HEK293 (cell line): ENCODE measurements around the gene GRAPL.
"Not testable (repeated sequence)": the region's sequence is repeated elsewhere in the genome, so short reads cannot be mapped to it uniquely, and the experiment has no call there.

ENCODE experiments used
- CTCF ChIA-PET: fragments of 350-600 bp; formaldehyde crosslinking; extraction: SDS; loops from one replicate; lab custom pipeline; 2021; ENCODE audit warnings: antibody characterized with exemption; lab: Yijun Ruan, JAX
- POLR2A ChIA-PET: fragments of 300-600 bp; formaldehyde crosslinking; extraction: SDS; loops from one replicate; lab custom pipeline; 2020; ENCODE audit warnings: antibody characterized with exemption, inconsistent platforms; lab: Yijun Ruan, JAX
- H3K27ac ChIP-seq: fragments of 200-500 bp; sonication (Bioruptor generic); 2 replicates; pipeline ENCODE4 v1.5.1; 2014; ENCODE audit warnings: low read depth, low read length, control low read depth, inconsistent platforms; ENCODE audit errors: extremely low read depth
- H3K36me3 ChIP-seq, 2 experiments: fragments of 200-500 bp in 1 of 2; sonication (Bioruptor generic) in 1 of 2; 1 replicate in 1 of 2; 2 replicates in 1 of 2; pipeline ENCODE4 v1.5.1; 2014 to 2017; ENCODE audit warnings: inconsistent platforms in 2 of 2, low read length in 2 of 2; ENCODE audit not compliant: control insufficient read depth in 2 of 2, insufficient read depth in 1 of 2
- H3K4me1 ChIP-seq: fragments of 200-500 bp; sonication (Bioruptor generic); 2 replicates; pipeline ENCODE4 v1.5.1; 2014; ENCODE audit warnings: mild to moderate bottlenecking, low read length, inconsistent platforms; ENCODE audit not compliant: control insufficient read depth, insufficient read depth
- H3K4me3 ChIP-seq: 2 replicates; pipeline ENCODE4 v1.5.1; 2011; ENCODE audit warnings: low read depth, mild to moderate bottlenecking, control low read depth, low read length, moderate library complexity
- H3K9me3 ChIP-seq: fragments of 200-500 bp; sonication (Bioruptor generic); 2 replicates; pipeline ENCODE4 v1.5.1; 2014; ENCODE audit warnings: low read depth, low read length, inconsistent platforms; ENCODE audit not compliant: control insufficient read depth, insufficient read depth

The GRAPL gene

DNA sequence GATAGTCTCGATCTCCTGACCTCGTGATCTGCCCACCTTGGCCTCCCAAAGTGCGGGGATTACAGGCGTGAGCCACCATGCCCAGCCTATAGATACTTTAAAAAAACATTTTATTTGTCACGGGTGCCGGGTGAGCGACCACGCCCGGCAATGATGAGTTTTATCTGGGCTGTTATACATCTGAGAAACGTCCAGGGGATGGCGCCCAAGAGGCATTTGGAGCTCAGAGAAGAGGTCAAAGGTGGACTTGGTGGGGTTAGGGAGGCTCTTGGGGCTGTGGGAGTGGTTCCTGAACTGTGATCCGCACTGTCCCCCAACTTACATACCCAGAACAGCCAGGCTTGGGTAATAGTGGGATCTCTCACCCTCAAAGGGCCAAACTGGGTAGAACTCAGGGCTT, 8.7 kb upstream of the GRAPL start:
- H3K36me3 ChIP-seq, CTCF ChIA-PET, H3K4me3 ChIP-seq, H3K9me3 ChIP-seq, H3K4me1 ChIP-seq, POLR2A ChIA-PET, H3K27ac ChIP-seq: not testable (repeated sequence)

DNA sequence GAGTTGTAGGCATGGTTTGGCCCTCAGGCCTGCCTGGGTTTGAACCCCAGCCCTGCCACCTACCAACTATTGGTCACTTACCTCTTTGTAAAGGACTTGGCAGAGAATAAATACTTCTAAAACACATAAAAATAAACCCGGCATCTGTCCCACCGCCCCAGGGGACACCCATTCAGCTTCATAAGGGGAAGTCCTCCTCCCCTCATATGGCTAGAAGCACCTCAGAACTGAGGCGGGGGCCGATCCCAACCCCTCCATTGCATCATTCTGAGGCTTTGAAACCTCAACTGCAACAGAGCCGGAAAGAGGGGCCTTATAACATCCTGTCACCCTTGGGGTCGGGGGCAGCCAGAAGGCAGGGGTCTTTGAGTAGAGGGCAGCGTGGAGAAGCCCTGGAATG, 2.1 kb upstream of the GRAPL start:
- H3K27ac ChIP-seq, H3K9me3 ChIP-seq, POLR2A ChIA-PET, H3K4me3 ChIP-seq, CTCF ChIA-PET, H3K4me1 ChIP-seq, H3K36me3 ChIP-seq: not testable (repeated sequence)

DNA sequence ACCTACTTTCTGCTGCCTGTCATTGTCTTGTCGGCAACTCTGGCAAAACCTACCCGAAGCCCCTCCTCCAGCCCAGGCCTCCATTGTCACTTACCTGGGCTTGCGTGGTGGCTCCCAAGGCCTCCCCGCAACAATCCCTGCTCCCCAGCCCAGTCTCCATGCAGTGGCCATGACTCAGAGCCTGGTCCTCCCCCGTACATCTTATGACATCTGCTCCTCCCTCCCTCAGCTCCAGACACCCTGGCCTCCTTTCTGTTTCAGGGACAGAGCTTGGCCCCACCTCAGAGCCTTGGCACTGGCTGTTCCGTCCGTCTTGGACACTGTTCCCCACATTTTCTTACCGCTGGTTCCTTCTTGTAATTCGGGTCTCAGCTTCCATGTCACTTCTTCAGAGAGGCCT, 2.1 kb downstream of the GRAPL start:
- POLR2A ChIA-PET, H3K4me1 ChIP-seq, H3K36me3 ChIP-seq, H3K4me3 ChIP-seq, CTCF ChIA-PET, H3K9me3 ChIP-seq, H3K27ac ChIP-seq: not testable (repeated sequence)

DNA sequence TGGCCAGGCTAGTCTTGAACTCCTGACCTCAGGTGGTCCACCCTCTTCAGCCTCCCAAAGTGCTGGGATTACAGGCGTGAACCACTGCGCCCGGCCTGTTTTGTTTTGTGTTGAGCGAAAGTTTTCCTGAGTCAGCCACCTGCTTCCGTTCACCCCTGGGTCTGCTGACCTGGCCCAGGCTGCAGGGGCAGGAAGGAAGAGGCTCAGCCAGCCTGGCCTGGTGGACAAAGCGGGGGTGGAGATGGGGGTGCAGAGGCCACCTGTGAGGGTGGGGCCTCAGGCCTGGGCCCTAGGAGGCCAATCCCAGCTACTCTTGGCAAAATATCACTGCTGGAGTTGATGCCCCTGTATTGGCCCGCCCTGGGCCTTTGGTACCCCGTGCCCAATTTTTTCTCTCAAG, 3.7 kb downstream of the GRAPL start:
- H3K27ac ChIP-seq = not testable (repeated sequence)

DNA sequence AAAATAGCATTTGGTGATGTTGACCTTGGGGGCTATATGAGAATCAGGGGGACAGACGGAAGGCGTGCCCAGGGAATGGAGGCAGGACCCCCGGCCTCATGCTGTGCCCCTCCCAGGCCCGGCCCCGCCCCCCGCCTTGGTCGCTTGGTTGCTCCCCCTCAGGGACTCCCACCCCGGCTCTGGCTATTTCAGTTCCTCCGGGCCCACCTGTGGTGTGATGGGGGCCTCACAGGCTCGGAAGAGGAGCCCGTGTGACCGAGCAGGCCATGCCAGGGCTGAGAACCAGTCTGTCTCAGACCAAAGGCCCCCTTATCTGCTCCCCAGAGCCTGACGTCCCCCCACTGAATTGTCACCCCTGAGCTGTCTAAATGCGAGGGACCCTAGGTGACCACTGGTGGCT, 4.4 kb downstream of the GRAPL start:
- H3K9me3 ChIP-seq, H3K27ac ChIP-seq, POLR2A ChIA-PET, H3K4me3 ChIP-seq, H3K36me3 ChIP-seq, H3K4me1 ChIP-seq, CTCF ChIA-PET: not testable (repeated sequence)

More for the DNA sequence above, 3.7 kb downstream of the GRAPL start:
- H3K9me3 ChIP-seq, H3K36me3 ChIP-seq, H3K4me1 ChIP-seq, CTCF ChIA-PET, H3K4me3 ChIP-seq, POLR2A ChIA-PET: not testable (repeated sequence)

DNA sequence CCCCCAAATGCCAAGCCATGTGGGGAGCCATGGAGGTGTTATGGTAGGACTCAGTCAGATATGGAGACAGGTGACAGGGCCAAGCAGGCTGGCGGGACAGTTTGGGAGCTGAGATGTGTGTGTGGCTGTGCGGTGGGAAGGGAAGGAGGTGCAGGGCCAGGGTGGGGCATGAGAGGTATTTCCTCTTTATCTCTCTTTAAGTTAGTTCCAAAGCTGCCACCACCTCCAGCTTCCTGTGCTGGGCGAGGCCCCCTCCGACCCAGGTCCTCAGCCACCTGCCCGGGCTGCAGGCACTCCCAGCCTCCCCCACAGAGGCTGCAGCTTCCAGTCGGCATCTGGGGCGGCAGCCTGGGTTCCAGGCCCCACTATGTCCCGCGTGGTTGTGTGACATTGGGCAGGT, 6.4 kb downstream of the GRAPL start:
- POLR2A ChIA-PET, H3K4me3 ChIP-seq, H3K27ac ChIP-seq, CTCF ChIA-PET, H3K9me3 ChIP-seq, H3K36me3 ChIP-seq, H3K4me1 ChIP-seq: not testable (repeated sequence)

DNA sequence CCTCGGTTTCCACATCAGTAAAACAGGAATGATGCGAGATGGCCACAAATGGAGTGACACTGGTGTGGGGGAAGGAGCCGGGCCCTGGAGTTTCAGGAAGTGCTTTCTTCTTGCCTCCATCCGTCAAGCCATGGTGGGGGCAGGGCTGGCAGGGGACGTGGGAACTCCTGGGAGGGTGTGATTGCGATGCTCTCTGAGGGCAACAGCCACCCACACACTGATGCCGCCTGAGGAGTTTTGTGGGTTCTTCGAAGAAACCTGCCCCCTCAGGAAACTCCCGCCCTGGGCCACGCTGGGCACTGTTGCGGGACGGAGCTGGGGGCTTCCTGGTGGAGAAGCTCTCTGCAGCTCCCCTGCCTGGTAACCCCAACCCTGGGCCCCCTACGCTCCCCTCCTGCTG, 8.0 kb downstream of the GRAPL start:
- H3K9me3 ChIP-seq, CTCF ChIA-PET, H3K27ac ChIP-seq, POLR2A ChIA-PET, H3K36me3 ChIP-seq, H3K4me1 ChIP-seq, H3K4me3 ChIP-seq: not testable (repeated sequence)

DNA sequence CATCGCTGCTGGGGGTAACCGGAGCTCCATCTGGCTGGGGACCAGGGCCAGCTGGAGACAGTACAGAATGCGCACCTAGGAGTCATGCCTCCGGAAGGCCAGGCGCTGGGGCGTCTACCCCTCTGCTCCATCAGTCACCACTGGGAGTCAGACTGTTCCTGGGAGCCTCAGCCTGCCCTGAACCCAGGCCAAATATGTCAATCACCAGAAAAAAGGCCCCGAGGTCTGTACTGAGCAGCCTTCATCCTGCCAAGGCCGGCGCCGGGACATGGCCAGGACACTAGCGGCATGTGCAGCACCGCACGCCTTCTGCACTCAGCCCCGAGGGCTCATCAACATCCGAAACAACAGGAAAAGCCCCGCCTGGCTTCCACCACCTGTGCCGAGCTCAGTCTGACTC, 8.7 kb downstream of the GRAPL start:
- H3K4me1 ChIP-seq, H3K9me3 ChIP-seq, H3K4me3 ChIP-seq, H3K27ac ChIP-seq, CTCF ChIA-PET, POLR2A ChIA-PET, H3K36me3 ChIP-seq: not testable (repeated sequence)

GRCh38 chr17:19136605-19137004, 9.2 kb downstream of the GRAPL start:
- H3K27ac ChIP-seq, CTCF ChIA-PET, H3K4me3 ChIP-seq, H3K9me3 ChIP-seq, POLR2A ChIA-PET, H3K36me3 ChIP-seq, H3K4me1 ChIP-seq: not testable (repeated sequence)

GRCh38 chr17:19137959-19138358, 10.6 kb downstream of the GRAPL start:
- H3K9me3 ChIP-seq, H3K4me1 ChIP-seq, CTCF ChIA-PET, H3K4me3 ChIP-seq, POLR2A ChIA-PET, H3K27ac ChIP-seq, H3K36me3 ChIP-seq: not testable (repeated sequence)

GRCh38 chr17:19141366-19142155, 14.2 kb downstream of the GRAPL start:
- H3K4me3 ChIP-seq, H3K36me3 ChIP-seq, POLR2A ChIA-PET, H3K27ac ChIP-seq, H3K9me3 ChIP-seq, CTCF ChIA-PET, H3K4me1 ChIP-seq: not testable (repeated sequence)
